K562 (cell line): ENCODE results near the gene ALDH8A1. TPM values are rescaled to one million over a fixed set of nuclear protein-coding genes. Genes with fewer than 3 reads are reported as not detected.

Experiments used
- ARNT ChIP-seq, 2 experiments: fragments of 450-650 bp; IDR thresholded peaks; 2 replicates each; pipeline ENCODE4 v1.6.1; 2016; ENCODE audit warnings: mild to moderate bottlenecking in 1 of 2
- HES1 ChIP-seq: fragments of 450-650 bp; IDR thresholded peaks from 2 replicates; pipeline ENCODE4 v1.6.1; 2016; ENCODE audit warnings: low read depth, mild to moderate bottlenecking, moderate library complexity
- HNRNPK ChIP-seq: fragments of 200-400 bp; formaldehyde crosslinking; IDR thresholded peaks from one replicate; pipeline ENCODE4 v1.6.1; 2018; ENCODE audit warnings: mild to moderate bottlenecking, low read depth, low read length; ENCODE audit not compliant: poor library complexity, severe bottlenecking
- KLF6 ChIP-seq: fragments of 250-450 bp; sonication (Bioruptor Pico); IDR thresholded peaks from 2 replicates; pipeline ENCODE4 v1.4.0; 2020; ENCODE audit warnings: mild to moderate bottlenecking, moderate library complexity, borderline replicate concordance
- MEIS2 ChIP-seq: fragments of 450-650 bp; IDR thresholded peaks from 2 replicates; pipeline ENCODE4 v1.6.1; 2014; ENCODE audit warnings: mild to moderate bottlenecking; ENCODE audit not compliant: partially characterized antibody
- MTA3 ChIP-seq: fragments of 450-650 bp; formaldehyde crosslinking; IDR thresholded peaks from 2 replicates; pipeline ENCODE4 v1.6.1; 2017; ENCODE audit warnings: mild to moderate bottlenecking, borderline replicate concordance
- POU5F1 ChIP-seq: fragments of 150-350 bp; IDR thresholded peaks from 2 replicates; pipeline ENCODE4 v1.6.1; 2014; ENCODE audit warnings: borderline replicate concordance, low read length, low read depth, mild to moderate bottlenecking; ENCODE audit not compliant: partially characterized antibody
- RCOR1 ChIP-seq, 2 experiments: IDR thresholded peaks; 2 replicates each; pipeline ENCODE4 v1.6.1; 2012; ENCODE audit warnings: low read depth in 2 of 2, low read length in 2 of 2, borderline replicate concordance in 1 of 2, improper control_type of control experiment in 1 of 2
- TCF7L2 ChIP-seq: fragments of 150-350 bp; IDR thresholded peaks from 2 replicates; pipeline ENCODE4 v1.6.1; 2016; ENCODE audit warnings: low read depth, mild to moderate bottlenecking, low read length, moderate library complexity
- TGIF2 ChIP-seq: sonication (generic); formaldehyde crosslinking; IDR thresholded peaks from 2 replicates; pipeline ENCODE4 v1.8.1; 2022; ENCODE audit warnings: mild to moderate bottlenecking, missing genetic modification reagents, moderate library complexity
- ZC3H8 ChIP-seq: fragments of 450-650 bp; IDR thresholded peaks from 2 replicates; pipeline ENCODE4 v1.6.1; 2017
- ZEB2 ChIP-seq: fragments of 450-650 bp; IDR thresholded peaks from 2 replicates; pipeline ENCODE4 v1.6.1; 2016
- polyA plus RNA-seq, 8 experiments: library from polyadenylated mRNA; depleted of rRNA in 4 of 8; stranded (reverse) in 5 of 8; unstranded in 3 of 8; fragments of >200 nt; fragmentation: Nextera tagmentation in 2 of 8; fragmentation: Illumina TruSeq in 1 of 8; extraction: Ambion mirVana in 2 of 8; extraction: Trizol in 1 of 8; gene quantifications; 2 replicates each; pipeline versions ENCODE4 v1.2.1 to v1.2.3, GENCODE V29; 2011 to 2014; ENCODE audit warnings: inconsistent platforms in 1 of 8, missing spikeins in 1 of 8
- total RNA-seq, 7 experiments: library from RNA; depleted of rRNA in 6 of 7; stranded (reverse); fragments of >200 nt in 6 of 7; fragmentation: Illumina TruSeq in 2 of 7; extraction: Trizol in 2 of 7; gene quantifications; 2 replicates each; pipeline versions ENCODE4 v1.2.1 to v1.2.3, GENCODE V29; 2011 to 2021; ENCODE audit warnings: low replicate concordance in 1 of 7
- TF ChIP-seq, protein P1 (sequence below), 2 experiments: fragments of 450-650 bp; formaldehyde crosslinking in 1 of 2; IDR thresholded peaks; 2 replicates each; pipeline versions ENCODE4 v1.4.0 to v1.6.1; 2014 to 2020; ENCODE audit warnings: mild to moderate bottlenecking in 2 of 2, borderline replicate concordance in 1 of 2, low read depth in 1 of 2
- TF ChIP-seq, protein P2 (sequence below): sonication (generic); formaldehyde crosslinking; IDR thresholded peaks from 2 replicates; pipeline ENCODE4 v1.8.0; 2022; ENCODE audit warnings: mild to moderate bottlenecking, missing genetic modification reagents
- TF ChIP-seq, protein P3 (sequence below): fragments of 250-450 bp; sonication (Bioruptor Pico); IDR thresholded peaks from 2 replicates; pipeline ENCODE4 v1.4.0; 2020; ENCODE audit warnings: mild to moderate bottlenecking, moderate library complexity

Gene ALDH8A1
- total and polyA plus RNA-seq, 9 of the 15 experiments (the other 6 are each of a cell fraction or from before 2014, with no cell fraction given), result 0.03 to 0.18 (median 0.04) TPM; not detected in 2

GRCh38 chr6:134980846-134981245 lies 30.9 kb upstream of the ALDH8A1 start (continued):
- TF ChIP-seq, protein P1, sequence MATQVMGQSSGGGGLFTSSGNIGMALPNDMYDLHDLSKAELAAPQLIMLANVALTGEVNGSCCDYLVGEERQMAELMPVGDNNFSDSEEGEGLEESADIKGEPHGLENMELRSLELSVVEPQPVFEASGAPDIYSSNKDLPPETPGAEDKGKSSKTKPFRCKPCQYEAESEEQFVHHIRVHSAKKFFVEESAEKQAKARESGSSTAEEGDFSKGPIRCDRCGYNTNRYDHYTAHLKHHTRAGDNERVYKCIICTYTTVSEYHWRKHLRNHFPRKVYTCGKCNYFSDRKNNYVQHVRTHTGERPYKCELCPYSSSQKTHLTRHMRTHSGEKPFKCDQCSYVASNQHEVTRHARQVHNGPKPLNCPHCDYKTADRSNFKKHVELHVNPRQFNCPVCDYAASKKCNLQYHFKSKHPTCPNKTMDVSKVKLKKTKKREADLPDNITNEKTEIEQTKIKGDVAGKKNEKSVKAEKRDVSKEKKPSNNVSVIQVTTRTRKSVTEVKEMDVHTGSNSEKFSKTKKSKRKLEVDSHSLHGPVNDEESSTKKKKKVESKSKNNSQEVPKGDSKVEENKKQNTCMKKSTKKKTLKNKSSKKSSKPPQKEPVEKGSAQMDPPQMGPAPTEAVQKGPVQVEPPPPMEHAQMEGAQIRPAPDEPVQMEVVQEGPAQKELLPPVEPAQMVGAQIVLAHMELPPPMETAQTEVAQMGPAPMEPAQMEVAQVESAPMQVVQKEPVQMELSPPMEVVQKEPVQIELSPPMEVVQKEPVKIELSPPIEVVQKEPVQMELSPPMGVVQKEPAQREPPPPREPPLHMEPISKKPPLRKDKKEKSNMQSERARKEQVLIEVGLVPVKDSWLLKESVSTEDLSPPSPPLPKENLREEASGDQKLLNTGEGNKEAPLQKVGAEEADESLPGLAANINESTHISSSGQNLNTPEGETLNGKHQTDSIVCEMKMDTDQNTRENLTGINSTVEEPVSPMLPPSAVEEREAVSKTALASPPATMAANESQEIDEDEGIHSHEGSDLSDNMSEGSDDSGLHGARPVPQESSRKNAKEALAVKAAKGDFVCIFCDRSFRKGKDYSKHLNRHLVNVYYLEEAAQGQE (IDR thresholded peaks at IDR 0.05; ENCODE audit: borderline replicate concordance), result peak; percentile 15; the same call in 1 of the 2 replicates
- TF ChIP-seq, protein P1 (CRISPR knock-in tag; IDR thresholded peaks at IDR 0.05; ENCODE audit: low read depth), result no peak
- TF ChIP-seq, protein P2, sequence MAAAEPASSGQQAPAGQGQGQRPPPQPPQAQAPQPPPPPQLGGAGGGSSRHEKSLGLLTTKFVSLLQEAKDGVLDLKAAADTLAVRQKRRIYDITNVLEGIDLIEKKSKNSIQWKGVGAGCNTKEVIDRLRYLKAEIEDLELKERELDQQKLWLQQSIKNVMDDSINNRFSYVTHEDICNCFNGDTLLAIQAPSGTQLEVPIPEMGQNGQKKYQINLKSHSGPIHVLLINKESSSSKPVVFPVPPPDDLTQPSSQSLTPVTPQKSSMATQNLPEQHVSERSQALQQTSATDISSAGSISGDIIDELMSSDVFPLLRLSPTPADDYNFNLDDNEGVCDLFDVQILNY (CRISPR knock-in tag), result no peak
- TF ChIP-seq KLF6, result no peak
- peak; percentile 74 for TF ChIP-seq MEIS2
- TF ChIP-seq, protein P3, sequence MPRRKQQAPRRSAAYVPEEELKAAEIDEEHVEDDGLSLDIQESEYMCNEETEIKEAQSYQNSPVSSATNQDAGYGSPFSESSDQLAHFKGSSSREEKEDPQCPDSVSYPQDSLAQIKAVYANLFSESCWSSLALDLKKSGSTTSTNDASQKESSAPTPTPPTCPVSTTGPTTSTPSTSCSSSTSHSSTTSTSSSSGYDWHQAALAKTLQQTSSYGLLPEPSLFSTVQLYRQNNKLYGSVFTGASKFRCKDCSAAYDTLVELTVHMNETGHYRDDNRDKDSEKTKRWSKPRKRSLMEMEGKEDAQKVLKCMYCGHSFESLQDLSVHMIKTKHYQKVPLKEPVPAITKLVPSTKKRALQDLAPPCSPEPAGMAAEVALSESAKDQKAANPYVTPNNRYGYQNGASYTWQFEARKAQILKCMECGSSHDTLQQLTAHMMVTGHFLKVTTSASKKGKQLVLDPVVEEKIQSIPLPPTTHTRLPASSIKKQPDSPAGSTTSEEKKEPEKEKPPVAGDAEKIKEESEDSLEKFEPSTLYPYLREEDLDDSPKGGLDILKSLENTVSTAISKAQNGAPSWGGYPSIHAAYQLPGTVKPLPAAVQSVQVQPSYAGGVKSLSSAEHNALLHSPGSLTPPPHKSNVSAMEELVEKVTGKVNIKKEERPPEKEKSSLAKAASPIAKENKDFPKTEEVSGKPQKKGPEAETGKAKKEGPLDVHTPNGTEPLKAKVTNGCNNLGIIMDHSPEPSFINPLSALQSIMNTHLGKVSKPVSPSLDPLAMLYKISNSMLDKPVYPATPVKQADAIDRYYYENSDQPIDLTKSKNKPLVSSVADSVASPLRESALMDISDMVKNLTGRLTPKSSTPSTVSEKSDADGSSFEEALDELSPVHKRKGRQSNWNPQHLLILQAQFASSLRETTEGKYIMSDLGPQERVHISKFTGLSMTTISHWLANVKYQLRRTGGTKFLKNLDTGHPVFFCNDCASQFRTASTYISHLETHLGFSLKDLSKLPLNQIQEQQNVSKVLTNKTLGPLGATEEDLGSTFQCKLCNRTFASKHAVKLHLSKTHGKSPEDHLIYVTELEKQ (CRISPR knock-in tag), result no peak
- TF ChIP-seq ZC3H8, result no peak
- peak in 1 of 2 experiments; percentile 71; a peak in 2 of 4 replicates for TF ChIP-seq ARNT (IDR thresholded peaks at IDR 0.05)
- TF ChIP-seq HES1, result peak; percentile 20; the same call in 1 of the 2 replicates
- TF ChIP-seq HNRNPK, result no peak
- peak; percentile 58; the same call in 1 of the 2 replicates for TF ChIP-seq MTA3
- no peak for TF ChIP-seq TGIF2 (CRISPR knock-in tag)
- TF ChIP-seq RCOR1 (IDR thresholded peaks at IDR 0.05; ENCODE audit: borderline replicate concordance in 1 of 2, low read depth in 2 of 2, low read length in 2 of 2), result peak in 1 of 2 experiments; percentile 85; a peak in 1 of 4 replicates
- no peak for TF ChIP-seq TCF7L2
- TF ChIP-seq ZEB2, result peak; percentile 63; the same call in 1 of the 2 replicates
- no peak for TF ChIP-seq POU5F1
